Activated CD8-positive, alpha-beta memory T cell treated with anti-CD3 and anti-CD28 coated beads for 4 hours (primary cell): Measurements from ENCODE around the gene SAMD7.

Experiments used
- DNase-seq, 2 donors: peaks; one replicate each; pipeline ENCODE4 v3.0.0-alpha.2; 2020; ENCODE audit warnings: low read depth in 2 of 2

The SAMD7 gene

GRCh38 chr3:169966428-169966950, 55.1 kb downstream of the SAMD7 start, which contains the start of gene SEC62:
TSS of gene SEC62 (plus strand) at chr3:169966807. CDS start at chr3:169966823, 16 bp downstream.
- peak; percentile 88 to 93 for DNase-seq

GRCh38 chr3:169966951-169967915, 55.9 kb downstream of the SAMD7 start:
- DNase-seq, result no peak

GRCh38 chr3:169968224-169968885, 57.0 kb downstream of the SAMD7 start:
- no peak for DNase-seq

GRCh38 chr3:169969174-169970095, 58.1 kb downstream of the SAMD7 start:
- no peak for DNase-seq

GRCh38 chr3:169970847-169971246, 59.5 kb downstream of the SAMD7 start:
- DNase-seq, result no peak

- no peak for DNase-seq
These were observed 60.1 kb downstream of the SAMD7 start for GRCh38 chr3:169971522-169971921.

GRCh38 chr3:169980055-169980454, 68.7 kb downstream of the SAMD7 start:
- no peak for DNase-seq

- no peak for DNase-seq
These were observed 72.9 kb downstream of the SAMD7 start for GRCh38 chr3:169984292-169984691.
